CD14-positive monocyte (primary cell): Measurements from ENCODE around the gene F13B. TPM values are rescaled to one million over a fixed set of nuclear protein-coding genes. Genes with fewer than 3 reads are reported as not detected.

Source experiments
- DNase-seq, 3 donors: peaks; one replicate each; pipeline ENCODE4 v3.0.0-alpha.2; 2011 to 2022
- H2AFZ ChIP-seq: 2 replicates; pipeline ENCODE4 v1.6.0; 2012; ENCODE audit warnings: mild to moderate bottlenecking, low read depth, low read length, inconsistent platforms; ENCODE audit not compliant: insufficient read depth, poor library complexity, severe bottlenecking
- H3K27ac ChIP-seq, 2 donors: 1 replicate in 1 of 2; 2 replicates in 1 of 2; pipeline ENCODE4 v1.5.1; 2012 to 2013; ENCODE audit warnings: low read length in 2 of 2, control low read depth in 1 of 2, inconsistent platforms in 1 of 2, low read depth in 1 of 2, mild to moderate bottlenecking in 1 of 2
- H3K27me3 ChIP-seq, 2 donors: one replicate each; pipeline versions ENCODE4 v1.6.0 to v1.6.1; 2011 to 2013; ENCODE audit warnings: low read length in 2 of 2; ENCODE audit not compliant: control insufficient read depth in 2 of 2, insufficient read depth in 2 of 2
- H3K36me3 ChIP-seq, 2 donors: replicated peaks in 1 of 2; 1 replicate in 1 of 2; 2 replicates in 1 of 2; pipeline versions ENCODE4 v1.5.1 to v1.6.1; 2012 to 2013; ENCODE audit warnings: low read length in 2 of 2, control low read depth in 1 of 2, inconsistent platforms in 1 of 2, mild to moderate bottlenecking in 1 of 2; ENCODE audit not compliant: insufficient read depth in 2 of 2, control insufficient read depth in 1 of 2
- H3K4me1 ChIP-seq, 2 donors: 1 replicate in 1 of 2; 2 replicates in 1 of 2; pipeline versions ENCODE4 v1.5.1 to v1.6.1; 2012 to 2013; ENCODE audit warnings: low read length in 2 of 2, control low read depth in 1 of 2, inconsistent platforms in 1 of 2, mild to moderate bottlenecking in 1 of 2, moderate library complexity in 1 of 2; ENCODE audit not compliant: insufficient read depth in 2 of 2, control insufficient read depth in 1 of 2
- H3K4me2 ChIP-seq: replicated peaks from 2 replicates; pipeline ENCODE3; 2012; ENCODE audit warnings: low read length, moderate library complexity, mild to moderate bottlenecking; ENCODE audit not compliant: poor library complexity, severe bottlenecking; ENCODE audit errors: extremely low read depth
- H3K4me3 ChIP-seq, 3 experiments: fragments of 200-600 bp in 1 of 3; sonication (generic) in 1 of 3; replicated peaks in 1 of 3; 1 replicate in 2 of 3; 2 replicates in 1 of 3; pipeline ENCODE4 v1.5.1; 2011 to 2013; ENCODE audit warnings: low read length in 3 of 3, mild to moderate bottlenecking in 3 of 3, control low read depth in 2 of 3, low read depth in 2 of 3, inconsistent platforms in 1 of 3, moderate library complexity in 1 of 3
- H3K79me2 ChIP-seq: 2 replicates; pipeline ENCODE4 v1.6.0; 2012; ENCODE audit warnings: mild to moderate bottlenecking, control low read depth, inconsistent platforms, low read length, moderate library complexity; ENCODE audit not compliant: insufficient read depth
- H3K9ac ChIP-seq: 2 replicates; pipeline ENCODE4 v1.6.0; 2017; ENCODE audit warnings: low read length, mild to moderate bottlenecking; ENCODE audit not compliant: insufficient read depth, poor library complexity, severe bottlenecking
- H3K9me3 ChIP-seq, 2 donors: replicated peaks in 1 of 2; 1 replicate in 1 of 2; 2 replicates in 1 of 2; pipeline versions ENCODE4 v1.5.1 to v1.6.1; 2012 to 2013; ENCODE audit warnings: low read length in 2 of 2, control low read depth in 1 of 2; ENCODE audit not compliant: control insufficient read depth in 1 of 2, insufficient read depth in 1 of 2
- H4K20me1 ChIP-seq: 2 replicates; pipeline ENCODE4 v1.6.0; 2012; ENCODE audit warnings: mild to moderate bottlenecking, low read length, control low read depth, moderate library complexity; ENCODE audit not compliant: insufficient read depth
- H3K27ac Mint-ChIP-seq, 7 donors: one replicate each; pipeline ENCODE4 v1.8.0; 2020; ENCODE audit warnings: mild to moderate bottlenecking in 7 of 7, mixed read lengths in 7 of 7, moderate library complexity in 6 of 7, inconsistent platforms in 2 of 7
- H3K27me3 Mint-ChIP-seq, 3 donors: one replicate each; pipeline ENCODE4 v1.8.0; 2021 to 2022; ENCODE audit warnings: low read depth in 3 of 3, mild to moderate bottlenecking in 3 of 3, mixed read lengths in 3 of 3, moderate library complexity in 3 of 3, inconsistent platforms in 1 of 3
- H3K36me3 Mint-ChIP-seq, 2 donors: one replicate each; pipeline ENCODE4 v1.8.0; 2020; ENCODE audit warnings: mixed read lengths in 2 of 2, inconsistent platforms in 1 of 2, mild to moderate bottlenecking in 1 of 2
- H3K4me1 Mint-ChIP-seq: one replicate; pipeline ENCODE4 v1.8.0; 2020; ENCODE audit warnings: mild to moderate bottlenecking, mixed read lengths
- H3K4me3 Mint-ChIP-seq, 2 donors: one replicate each; pipeline ENCODE4 v1.8.0; 2020; ENCODE audit warnings: mild to moderate bottlenecking in 2 of 2, mixed read lengths in 2 of 2, moderate library complexity in 1 of 2
- H3K9me3 Mint-ChIP-seq, 7 donors: one replicate each; pipeline ENCODE4 v1.8.0; 2020 to 2022; ENCODE audit warnings: mixed read lengths in 7 of 7, mild to moderate bottlenecking in 6 of 7, moderate library complexity in 6 of 7, inconsistent platforms in 2 of 7
- WGBS: methylation state at CpG from one replicate; pipeline ENCODE4 v1.1.5; 2013; ENCODE audit warnings: missing lambda C conversion rate; ENCODE audit not compliant: insufficient coverage; 5-methylcytosine and 5-hydroxymethylcytosine counted together
- intact Hi-C, 2 donors: fragments of 100-400 bp; cut with micrococcal nuclease; formaldehyde crosslinking; loops; one replicate each; pipeline versions ENCODE4 v1.15.0 to v1.15.1; 2023
- polyA plus RNA-seq, 3 donors: library from polyadenylated mRNA; depleted of rRNA in 1 of 3; unstranded in 2 of 3; stranded (reverse) in 1 of 3; fragments of 300-500 nt in 2 of 3; fragments of >200 nt in 1 of 3; fragmentation: Illumina TruSeq in 2 of 3; gene quantifications; 1 replicate in 2 of 3; 2 replicates in 1 of 3; pipeline ENCODE4 v1.2.3, GENCODE V29; 2012 to 2021
- TF ChIP-seq, protein P1 (sequence below): fragments of 200-600 bp; IDR thresholded peaks from one replicate; pipeline ENCODE4 v1.8.0; 2022; ENCODE audit warnings: antibody characterized with exemption, mild to moderate bottlenecking

The F13B gene
- polyA plus RNA-seq, 3 donors = not detected

DNA sequence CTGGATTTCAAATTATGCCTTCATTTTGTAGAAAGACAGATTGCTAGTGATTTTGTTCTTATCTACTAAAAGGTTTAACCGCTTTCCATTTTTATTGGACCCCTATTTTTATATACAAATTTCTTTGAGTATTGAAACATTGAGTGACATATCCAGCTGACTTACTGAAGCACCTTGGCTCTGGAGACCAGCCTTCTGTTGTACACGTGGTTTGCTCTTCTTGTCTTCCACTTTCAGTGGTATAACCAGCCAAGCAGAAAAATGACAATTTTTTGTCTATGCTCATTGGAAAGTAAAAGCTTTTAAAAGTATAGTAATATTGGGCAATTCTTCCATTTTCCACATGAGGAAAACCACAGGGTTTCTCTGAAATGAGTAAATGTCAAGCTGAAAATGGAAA, 4.4 kb downstream of the F13B start:
- Histone ChIP-seq H3K4me3 (no peak overlapping the region), H2AFZ (no peak overlapping the region), H3K4me1 (no peaks in the 10 kb centered on the region), H3K36me3 (no peaks in the 10 kb centered on the region), H3K27ac (no peak overlapping the region), H3K27me3 (no peaks in the 10 kb centered on the region), H3K4me2 (no peak overlapping the region), H3K79me2 (no peaks in the 10 kb centered on the region), H4K20me1 (no peaks in the 10 kb centered on the region), H3K9me3 (no peaks in the 10 kb centered on the region), H3K9ac (no peak overlapping the region)
- no CpG with 5 or more reads among the region's 2 CpGs for WGBS
- H3K27ac Mint-ChIP-seq = no peak overlapping the region
- DNase-seq = no peak
- intact Hi-C loops = no loop called here
- peaks cover 0 to 2% (median 0%) of the 10 kb centered on the region in 3 donors for H3K27me3 Mint-ChIP-seq
- H3K9me3 Mint-ChIP-seq = no peaks in the 10 kb centered on the region
- no peaks in the 10 kb centered on the region for H3K36me3 Mint-ChIP-seq
- no peak overlapping the region for H3K4me3 Mint-ChIP-seq
- no peaks in the 10 kb centered on the region for H3K4me1 Mint-ChIP-seq
- TF ChIP-seq, protein P1, sequence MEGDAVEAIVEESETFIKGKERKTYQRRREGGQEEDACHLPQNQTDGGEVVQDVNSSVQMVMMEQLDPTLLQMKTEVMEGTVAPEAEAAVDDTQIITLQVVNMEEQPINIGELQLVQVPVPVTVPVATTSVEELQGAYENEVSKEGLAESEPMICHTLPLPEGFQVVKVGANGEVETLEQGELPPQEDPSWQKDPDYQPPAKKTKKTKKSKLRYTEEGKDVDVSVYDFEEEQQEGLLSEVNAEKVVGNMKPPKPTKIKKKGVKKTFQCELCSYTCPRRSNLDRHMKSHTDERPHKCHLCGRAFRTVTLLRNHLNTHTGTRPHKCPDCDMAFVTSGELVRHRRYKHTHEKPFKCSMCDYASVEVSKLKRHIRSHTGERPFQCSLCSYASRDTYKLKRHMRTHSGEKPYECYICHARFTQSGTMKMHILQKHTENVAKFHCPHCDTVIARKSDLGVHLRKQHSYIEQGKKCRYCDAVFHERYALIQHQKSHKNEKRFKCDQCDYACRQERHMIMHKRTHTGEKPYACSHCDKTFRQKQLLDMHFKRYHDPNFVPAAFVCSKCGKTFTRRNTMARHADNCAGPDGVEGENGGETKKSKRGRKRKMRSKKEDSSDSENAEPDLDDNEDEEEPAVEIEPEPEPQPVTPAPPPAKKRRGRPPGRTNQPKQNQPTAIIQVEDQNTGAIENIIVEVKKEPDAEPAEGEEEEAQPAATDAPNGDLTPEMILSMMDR = no peak

DNA sequence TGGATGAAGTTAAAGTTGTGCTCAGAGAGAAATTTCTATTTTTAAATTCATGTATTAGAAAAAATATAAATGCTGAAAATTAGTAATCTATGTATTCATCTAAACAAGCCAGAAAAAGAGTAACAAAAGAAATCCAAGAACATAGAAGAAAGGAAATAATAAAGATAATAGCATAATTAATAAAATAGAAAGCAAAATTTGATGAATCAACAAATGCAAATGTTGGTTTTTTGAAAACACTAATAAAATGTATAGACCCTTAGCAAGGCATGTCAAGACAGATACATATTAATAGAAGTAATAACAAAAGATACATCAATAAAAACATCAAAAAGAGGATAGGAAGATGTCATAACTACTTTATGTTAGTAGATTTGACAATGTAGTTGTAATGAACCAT, 18.0 kb downstream of the F13B start:
- Histone ChIP-seq H3K4me2 (no peak overlapping the region), H3K36me3 (no peaks in the 10 kb centered on the region), H3K4me3 (no peak overlapping the region), H3K27ac (no peak overlapping the region), H2AFZ (no peak overlapping the region), H3K79me2 (no peaks in the 10 kb centered on the region), H3K9me3 (no peaks in the 10 kb centered on the region), H3K4me1 (no peaks in the 10 kb centered on the region), H3K27me3 (no peaks in the 10 kb centered on the region), H3K9ac (no peak overlapping the region), H4K20me1 (no peaks in the 10 kb centered on the region)
- TF ChIP-seq, protein P1 = no peak
- H3K36me3 Mint-ChIP-seq = no peaks in the 10 kb centered on the region
- no peaks in the 10 kb centered on the region for H3K4me1 Mint-ChIP-seq
- H3K4me3 Mint-ChIP-seq = no peak overlapping the region
- H3K27ac Mint-ChIP-seq = no peak overlapping the region
- intact Hi-C loops = no loop called here
- H3K27me3 Mint-ChIP-seq = peaks cover 0 to 2% (median 2%) of the 10 kb centered on the region in 3 donors
- no peak for DNase-seq
- H3K9me3 Mint-ChIP-seq = peaks cover 0 to 9% (median 3%) of the 10 kb centered on the region in 7 donors
